H9 (cell line): ENCODE measurements around the gene PHF24. TPM values are rescaled to one million over a fixed set of nuclear protein-coding genes. Genes with fewer than 3 reads are reported as not detected.
A peak's percentile ranks its signal among the peaks of the same experiment; 100 is the strongest.

Experiments
- DNase-seq: peaks from one replicate; pipeline ENCODE4 v3.0.0-alpha.2; 2017
- H2AFZ ChIP-seq: one replicate; pipeline ENCODE4 v1.6.1; 2013; ENCODE audit warnings: mild to moderate bottlenecking, low read length, control low read depth, moderate library complexity
- H2AK5ac ChIP-seq: 2 replicates; pipeline ENCODE4 v1.6.1; 2013; ENCODE audit warnings: low read length, control low read depth, mixed read lengths; ENCODE audit not compliant: insufficient read length
- H2BK120ac ChIP-seq: one replicate; pipeline ENCODE4 v1.6.1; 2013; ENCODE audit warnings: low read depth, mild to moderate bottlenecking, low read length, control low read depth, inconsistent platforms; ENCODE audit not compliant: poor library complexity, severe bottlenecking
- H2BK12ac ChIP-seq: 2 replicates; pipeline ENCODE4 v1.6.1; 2013; ENCODE audit warnings: low read length, control low read depth, mixed read lengths, low read depth; ENCODE audit not compliant: insufficient read length
- H2BK15ac ChIP-seq: 2 replicates; pipeline ENCODE4 v1.6.1; 2013; ENCODE audit warnings: low read depth, low read length, control low read depth
- H2BK20ac ChIP-seq: one replicate; pipeline ENCODE4 v1.6.1; 2013; ENCODE audit warnings: low read depth, mild to moderate bottlenecking, low read length, control low read depth, inconsistent platforms; ENCODE audit not compliant: poor library complexity, severe bottlenecking
- H2BK5ac ChIP-seq: 2 replicates; pipeline ENCODE4 v1.6.1; 2013; ENCODE audit warnings: low read length, control low read depth, mixed read lengths; ENCODE audit not compliant: insufficient read length
- H3K14ac ChIP-seq: 2 replicates; pipeline ENCODE4 v1.6.1; 2013; ENCODE audit warnings: low read length, control low read depth; ENCODE audit not compliant: insufficient read depth
- H3K18ac ChIP-seq: 2 replicates; pipeline ENCODE4 v1.6.1; 2013; ENCODE audit warnings: low read depth, mild to moderate bottlenecking, mixed read lengths, low read length, control low read depth; ENCODE audit not compliant: insufficient read length
- H3K23ac ChIP-seq: 2 replicates; pipeline ENCODE4 v1.6.1; 2013; ENCODE audit warnings: low read length, control low read depth, mixed read lengths, low read depth; ENCODE audit not compliant: insufficient read length
- H3K23me2 ChIP-seq: 2 replicates; pipeline ENCODE4 v1.6.1; 2013; ENCODE audit warnings: low read depth, mild to moderate bottlenecking, mixed read lengths, low read length, control low read depth; ENCODE audit not compliant: insufficient read length, poor library complexity, severe bottlenecking
- H3K27ac ChIP-seq: 2 replicates; pipeline ENCODE4 v1.5.1; 2013; ENCODE audit warnings: low read length, control low read depth, mixed read lengths, low read depth; ENCODE audit not compliant: insufficient read length
- H3K27me3 ChIP-seq: 2 replicates; pipeline ENCODE4 v1.6.1; 2013; ENCODE audit warnings: low read length, control low read depth, inconsistent platforms; ENCODE audit not compliant: insufficient read depth
- H3K4ac ChIP-seq: 2 replicates; pipeline ENCODE4 v1.6.1; 2013; ENCODE audit warnings: low read depth, mild to moderate bottlenecking, control low read depth, inconsistent platforms, low read length, moderate library complexity
- H3K4me1 ChIP-seq: 2 replicates; pipeline ENCODE4 v1.6.1; 2013; ENCODE audit warnings: low read length, control low read depth, inconsistent platforms; ENCODE audit not compliant: insufficient read depth
- H3K4me2 ChIP-seq: 2 replicates; pipeline ENCODE4 v1.6.1; 2013; ENCODE audit warnings: low read length, control low read depth, mixed read lengths; ENCODE audit not compliant: insufficient read length, insufficient read depth
- H3K56ac ChIP-seq: 2 replicates; pipeline ENCODE4 v1.6.1; 2013; ENCODE audit warnings: low read depth, mild to moderate bottlenecking, mixed read lengths, low read length, control low read depth; ENCODE audit not compliant: insufficient read length
- H3K79me1 ChIP-seq: 2 replicates; pipeline ENCODE4 v1.6.1; 2013; ENCODE audit warnings: low read depth, mild to moderate bottlenecking, moderate library complexity, low read length, control low read depth, inconsistent platforms; ENCODE audit not compliant: insufficient read depth, poor library complexity, severe bottlenecking
- H3K79me2 ChIP-seq: 2 replicates; pipeline ENCODE4 v1.6.1; 2013; ENCODE audit warnings: low read length, control low read depth, inconsistent platforms; ENCODE audit not compliant: insufficient read depth
- H3K9ac ChIP-seq: 2 replicates; pipeline ENCODE4 v1.6.1; 2013; ENCODE audit warnings: low read length, control low read depth, mixed read lengths; ENCODE audit not compliant: insufficient read length; ENCODE audit errors: extremely low read depth
- H3K9me3 ChIP-seq: one replicate; pipeline ENCODE4 v1.6.1; 2013; ENCODE audit warnings: low read depth, low read length, inconsistent platforms; ENCODE audit not compliant: control insufficient read depth
- H3T11ph ChIP-seq: one replicate; pipeline ENCODE4 v1.6.1; 2013; ENCODE audit warnings: mild to moderate bottlenecking, low read length, control low read depth, inconsistent platforms
- H4K20me1 ChIP-seq: one replicate; pipeline ENCODE4 v1.6.1; 2013; ENCODE audit not compliant: control insufficient read depth, insufficient read length, insufficient read depth
- H4K5ac ChIP-seq: 2 replicates; pipeline ENCODE4 v1.6.1; 2013; ENCODE audit warnings: low read depth, mild to moderate bottlenecking, mixed read lengths, low read length, control low read depth; ENCODE audit not compliant: insufficient read length
- H4K8ac ChIP-seq: replicated peaks from 2 replicates; pipeline ENCODE4 v1.6.1; 2013; ENCODE audit warnings: low read length, control low read depth, mixed read lengths, low read depth; ENCODE audit not compliant: insufficient read length
- H4K91ac ChIP-seq: 2 replicates; pipeline ENCODE4 v1.6.1; 2013; ENCODE audit warnings: low read depth, mild to moderate bottlenecking, moderate library complexity, mixed read lengths, low read length, control low read depth; ENCODE audit not compliant: insufficient read length
- H3K27ac Mint-ChIP-seq, 3 experiments: 2 replicates in 2 of 3; 3 replicates in 1 of 3; pipeline ENCODE4 v1.8.0; 2020 to 2021; ENCODE audit warnings: mixed read lengths in 3 of 3, mild to moderate bottlenecking in 1 of 3, moderate library complexity in 1 of 3
- H3K27me3 Mint-ChIP-seq: 2 replicates; pipeline ENCODE4 v1.8.0; 2021; ENCODE audit warnings: low read depth, mild to moderate bottlenecking, moderate library complexity, mixed read lengths
- H3K36me3 Mint-ChIP-seq, 3 experiments: 2 replicates in 2 of 3; 3 replicates in 1 of 3; pipeline ENCODE4 v1.8.0; 2020 to 2021; ENCODE audit warnings: low read depth in 3 of 3, mixed read lengths in 3 of 3; ENCODE audit not compliant: insufficient read depth in 1 of 3
- H3K4me1 Mint-ChIP-seq, 2 experiments: 2 replicates each; pipeline ENCODE4 v1.8.0; 2020; ENCODE audit warnings: mixed read lengths in 2 of 2
- H3K4me3 Mint-ChIP-seq, 2 experiments: 2 replicates in 1 of 2; 3 replicates in 1 of 2; pipeline ENCODE4 v1.8.0; 2020 to 2021; ENCODE audit warnings: mild to moderate bottlenecking in 2 of 2, mixed read lengths in 2 of 2, moderate library complexity in 1 of 2
- H3K9me3 Mint-ChIP-seq, 2 experiments: 2 replicates in 1 of 2; 3 replicates in 1 of 2; pipeline ENCODE4 v1.8.0; 2020; ENCODE audit warnings: mild to moderate bottlenecking in 2 of 2, mixed read lengths in 2 of 2, moderate library complexity in 1 of 2
- WGBS: extraction: QIAGEN DNeasy Blood & Tissue Kit; methylation state at CpG from one replicate; pipeline ENCODE4 v1.1.7; 2013; ENCODE audit warnings: missing lambda C conversion rate, low lambda C conversion rate, mixed read lengths; ENCODE audit not compliant: insufficient read length; ENCODE audit errors: extremely low coverage; 5-methylcytosine and 5-hydroxymethylcytosine counted together
- total RNA-seq: library from RNA; stranded (reverse); gene quantifications from 2 replicates; pipeline ENCODE4 v1.2.1, GENCODE V29; 2021
- TF ChIP-seq, protein P1 (sequence below): fragments of 200-600 bp; sonication (generic); conservative IDR thresholded peaks from 3 replicates; pipeline ENCODE4 v1.8.0; 2021; ENCODE audit warnings: antibody characterized with exemption, mild to moderate bottlenecking

PHF24 gene
- total RNA-seq, 1 experiment from 2014 or later = 0.24 TPM

DNA sequence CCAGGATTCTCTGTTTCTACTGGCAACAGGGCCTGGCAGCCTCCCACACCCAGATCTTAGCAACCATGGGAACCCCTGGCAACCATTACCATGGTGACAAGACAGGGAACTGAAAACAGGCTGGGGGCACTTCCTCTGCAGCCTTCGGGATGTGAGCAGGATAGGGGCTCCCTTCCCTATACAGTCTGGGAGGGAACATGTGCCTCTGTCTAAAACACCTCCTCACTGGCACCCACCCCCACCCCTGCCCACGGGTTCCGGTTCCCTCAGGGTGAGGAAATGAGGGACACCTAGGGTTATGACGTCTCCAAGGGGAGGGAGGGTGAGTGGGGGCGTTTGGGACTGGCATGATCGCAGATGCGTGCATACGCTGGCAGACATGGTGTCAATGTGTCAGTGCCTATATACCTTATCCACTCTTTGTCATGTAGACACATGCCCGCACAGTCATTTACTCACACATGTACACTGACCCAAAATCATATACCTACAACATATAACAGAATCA is 28.5 kb downstream of the PHF24 start:
- H4K91ac ChIP-seq = no peak overlapping the region
- no peak overlapping the region for H3K56ac ChIP-seq
- H3K18ac ChIP-seq = no peak overlapping the region
- no peak overlapping the region for H2BK12ac ChIP-seq
- H3K23me2 ChIP-seq = peaks cover 16% of the 10 kb centered on the region
- peaks cover 25 to 44% of the 10 kb centered on the region in 2 experiments for H3K4me1 Mint-ChIP-seq
- H3K9ac ChIP-seq = no peak overlapping the region
- no peak overlapping the region for H2AFZ ChIP-seq
- no peaks in the 10 kb centered on the region; a peak in 2 of 5 replicates for H3K9me3 Mint-ChIP-seq
- H3K79me2 ChIP-seq = no peaks in the 10 kb centered on the region
- no peaks in the 10 kb centered on the region for H3K79me1 ChIP-seq
- peaks cover 0 to 3% (median 3%) of the 10 kb centered on the region in 3 experiments; a peak in 3 of 7 replicates for H3K36me3 Mint-ChIP-seq
- no peak overlapping the region for H4K5ac ChIP-seq
- H4K8ac ChIP-seq = no peak overlapping the region
- H3K9me3 ChIP-seq = no peaks in the 10 kb centered on the region
- H3T11ph ChIP-seq = no peak overlapping the region
- no peak overlapping the region for H3K4ac ChIP-seq
- no CpG with 5 or more reads among the region's 9 CpGs for WGBS
- no peak overlapping the region for H2BK20ac ChIP-seq
- H3K4me3 Mint-ChIP-seq = no peak overlapping the region
- no peak overlapping the region for H2AK5ac ChIP-seq
- no peak overlapping the region for H2BK15ac ChIP-seq
- TF ChIP-seq, protein P1, sequence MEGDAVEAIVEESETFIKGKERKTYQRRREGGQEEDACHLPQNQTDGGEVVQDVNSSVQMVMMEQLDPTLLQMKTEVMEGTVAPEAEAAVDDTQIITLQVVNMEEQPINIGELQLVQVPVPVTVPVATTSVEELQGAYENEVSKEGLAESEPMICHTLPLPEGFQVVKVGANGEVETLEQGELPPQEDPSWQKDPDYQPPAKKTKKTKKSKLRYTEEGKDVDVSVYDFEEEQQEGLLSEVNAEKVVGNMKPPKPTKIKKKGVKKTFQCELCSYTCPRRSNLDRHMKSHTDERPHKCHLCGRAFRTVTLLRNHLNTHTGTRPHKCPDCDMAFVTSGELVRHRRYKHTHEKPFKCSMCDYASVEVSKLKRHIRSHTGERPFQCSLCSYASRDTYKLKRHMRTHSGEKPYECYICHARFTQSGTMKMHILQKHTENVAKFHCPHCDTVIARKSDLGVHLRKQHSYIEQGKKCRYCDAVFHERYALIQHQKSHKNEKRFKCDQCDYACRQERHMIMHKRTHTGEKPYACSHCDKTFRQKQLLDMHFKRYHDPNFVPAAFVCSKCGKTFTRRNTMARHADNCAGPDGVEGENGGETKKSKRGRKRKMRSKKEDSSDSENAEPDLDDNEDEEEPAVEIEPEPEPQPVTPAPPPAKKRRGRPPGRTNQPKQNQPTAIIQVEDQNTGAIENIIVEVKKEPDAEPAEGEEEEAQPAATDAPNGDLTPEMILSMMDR = no peak
- H3K4me1 ChIP-seq = peaks cover 7% of the 10 kb centered on the region; the same call in 1 of the 2 replicates
- no peak overlapping the region; a peak in 1 of 7 replicates for H3K27ac Mint-ChIP-seq
- no peak overlapping the region for H2BK120ac ChIP-seq
- no peaks in the 10 kb centered on the region for H4K20me1 ChIP-seq
- H3K23ac ChIP-seq = no peak overlapping the region
- no peaks in the 10 kb centered on the region for H3K27me3 ChIP-seq
- no peak overlapping the region for H2BK5ac ChIP-seq
- no peak overlapping the region; the same call in 1 of the 2 replicates for H3K14ac ChIP-seq
- peaks cover 1% of the 10 kb centered on the region; the same call in 1 of the 2 replicates for H3K27me3 Mint-ChIP-seq
- peak; percentile 59 for DNase-seq
- H3K4me2 ChIP-seq = no peak overlapping the region
- H3K27ac ChIP-seq = no peak overlapping the region
